ENCODE measurements around the gene HEXD.

DNA sequence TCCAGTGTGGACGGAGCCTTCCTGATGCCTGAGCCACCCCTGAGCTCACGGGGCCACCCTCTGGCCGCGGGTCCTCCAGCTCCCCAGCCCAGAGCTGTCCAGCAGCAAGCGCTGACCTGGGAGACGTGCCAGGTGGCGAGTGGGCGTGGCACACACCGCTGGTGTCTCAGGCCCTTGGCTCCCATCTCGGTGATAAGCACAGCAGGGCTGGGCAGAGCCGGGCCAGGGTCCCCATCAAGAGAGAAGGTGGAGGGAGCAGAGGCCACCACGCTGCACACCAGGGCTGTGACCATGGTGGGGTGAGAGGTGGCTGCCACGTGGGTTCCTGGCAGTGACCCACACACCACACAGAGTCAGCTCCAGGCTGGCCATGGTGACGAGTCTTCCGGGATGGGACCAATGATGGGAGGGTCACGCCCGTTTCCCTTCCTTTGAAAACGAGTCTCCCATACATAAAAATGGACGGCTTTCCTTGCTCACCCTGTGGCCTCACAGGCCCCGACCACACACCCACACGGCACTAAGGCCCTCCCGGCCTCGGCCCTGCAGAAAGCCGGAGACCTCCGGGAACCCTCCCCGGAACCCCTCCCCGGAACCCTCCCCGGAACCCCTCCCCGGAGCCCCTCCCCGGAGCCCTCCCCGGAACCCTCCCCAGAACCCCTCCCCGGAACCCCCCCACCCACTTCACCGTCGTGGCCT is 29.8 kb upstream of the HEXD start:
- TF ChIP-seq EZH2 (IDR thresholded peaks at IDR 0.05) (no peak), POLR2AphosphoS5 (IDR thresholded peaks at IDR 0.05; ENCODE audit: borderline replicate concordance, low read depth, low read length) (no peak)

Data from SK-N-MC (cell line).